Measurements from ENCODE around the gene KIF3B. TPM values are rescaled to one million over a fixed set of nuclear protein-coding genes. Genes with fewer than 3 reads are reported as not detected.

Gene KIF3B
- total RNA-seq, 1 experiment from 2014 or later: 31.5 TPM

DNA sequence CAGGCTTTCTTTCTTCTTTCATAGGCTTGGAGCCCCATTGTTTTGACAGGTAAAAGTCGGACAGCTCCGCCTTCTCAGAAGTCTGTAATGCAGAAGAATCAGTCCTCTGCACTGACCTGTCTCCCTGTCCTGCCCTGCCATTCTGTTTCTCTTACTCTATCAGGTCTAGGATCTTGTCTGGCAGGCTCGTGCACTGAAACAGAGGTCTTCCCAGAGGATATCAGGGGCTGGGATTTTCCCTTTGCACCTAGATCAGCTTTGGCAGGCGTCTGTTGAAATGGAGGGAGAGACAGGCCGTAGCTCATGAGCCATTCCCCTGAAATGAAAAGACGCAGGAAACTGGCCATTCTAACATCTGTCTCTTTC is 25.0 kb downstream of the KIF3B start:
- Histone ChIP-seq H3K27me3 (ENCODE audit: insufficient read depth, low read length) (no peaks in the 10 kb centered on the region), H3K9me2 (ENCODE audit: insufficient read depth) (no peaks in the 10 kb centered on the region), H3K27ac (ENCODE audit: low read depth, low read length) (no peak overlapping the region), H3K4me1 (ENCODE audit: control insufficient read depth in 1 of 2, insufficient read depth in 2 of 2, low read length in 2 of 2) (peaks cover 3 to 8% of the 10 kb centered on the region in 2 experiments; a peak in 3 of 4 replicates), H2AFZ (ENCODE audit: low read depth, low read length, poor library complexity, severe bottlenecking) (no peak overlapping the region), H3K4me3 (replicated peaks in 1 of 2; ENCODE audit: low read depth in 1 of 2, low read length in 2 of 2) (no peak overlapping the region), H3K9me3 (ENCODE audit: control insufficient read depth in 1 of 2, insufficient read depth in 1 of 2, low read depth in 1 of 2, low read length in 2 of 2) (no peaks in the 10 kb centered on the region), H3K79me2 (ENCODE audit: insufficient read depth, low read length) (peaks cover 21% of the 10 kb centered on the region; the same call in 1 of the 2 replicates), H4K20me1 (ENCODE audit: insufficient read depth) (no peaks in the 10 kb centered on the region), H3K4me2 (ENCODE audit: low read length) (no peak overlapping the region), H3K36me3 (ENCODE audit: control insufficient read depth in 1 of 2, insufficient read depth in 2 of 2, low read length in 2 of 2) (no peaks in the 10 kb centered on the region), H3K9ac (ENCODE audit: low read length) (no peak overlapping the region)
- CTCF ChIA-PET: no interaction called here
- intact Hi-C loops (cut with micrococcal nuclease): no loop called here
- RAD21 ChIA-PET (ENCODE audit: low non-redundant PET in 1 of 2, low total read pairs in 2 of 2, uncharacterized antibody in 2 of 2, unreplicated experiment in 2 of 2): no interaction called here
- TF ChIP-seq CBX3 (IDR thresholded peaks at IDR 0.05; ENCODE audit: low read depth) (no peak), ZFX (IDR thresholded peaks at IDR 0.05) (no peak), YY1 (IDR thresholded peaks at IDR 0.05; ENCODE audit: extremely low read depth, insufficient replicate concordance, low read depth, low read length) (no peak), POLR2A (IDR thresholded peaks at IDR 0.05; ENCODE audit: borderline replicate concordance, extremely low read depth, insufficient read depth, insufficient read length) (no peak)
- DNase-seq (ENCODE audit: low read depth, low spot score) (no peak), ATAC-seq (no peak)
- POLR2A ChIA-PET: no interaction called here
- BruUV-seq (replicated peaks): no TSS peak

- no peak for DNase-seq (ENCODE audit: low read depth, low spot score)
- Histone ChIP-seq H2AFZ (ENCODE audit: low read depth, low read length, poor library complexity, severe bottlenecking) (no peak overlapping the region), H3K27me3 (ENCODE audit: insufficient read depth, low read length) (no peaks in the 10 kb centered on the region), H3K79me2 (ENCODE audit: insufficient read depth, low read length) (peaks cover 9% of the 10 kb centered on the region; the same call in 1 of the 2 replicates), H3K4me2 (ENCODE audit: low read length) (no peak overlapping the region), H3K27ac (ENCODE audit: low read depth, low read length) (no peak overlapping the region), H3K9ac (ENCODE audit: low read length) (no peak overlapping the region), H3K9me3 (ENCODE audit: control insufficient read depth in 1 of 2, insufficient read depth in 1 of 2, low read depth in 1 of 2, low read length in 2 of 2) (no peaks in the 10 kb centered on the region), H4K20me1 (ENCODE audit: insufficient read depth) (no peaks in the 10 kb centered on the region), H3K4me3 (replicated peaks in 1 of 2; ENCODE audit: low read depth in 1 of 2, low read length in 2 of 2) (no peak overlapping the region), H3K36me3 (ENCODE audit: control insufficient read depth in 1 of 2, insufficient read depth in 2 of 2, low read length in 2 of 2) (no peaks in the 10 kb centered on the region), H3K9me2 (ENCODE audit: insufficient read depth) (no peaks in the 10 kb centered on the region), H3K4me1 (ENCODE audit: control insufficient read depth in 1 of 2, insufficient read depth in 2 of 2, low read length in 2 of 2) (peaks cover 3 to 8% of the 10 kb centered on the region in 2 experiments; a peak in 3 of 4 replicates)
- ATAC-seq: no peak
- ChIA-PET POLR2A (no interaction called here), CTCF (no interaction called here), RAD21 (ENCODE audit: low non-redundant PET in 1 of 2, low total read pairs in 2 of 2, uncharacterized antibody in 2 of 2, unreplicated experiment in 2 of 2) (no interaction called here)
- intact Hi-C loops (cut with micrococcal nuclease): no loop called here
- no TSS peak for BruUV-seq (replicated peaks)
- TF ChIP-seq POLR2AphosphoS5 (IDR thresholded peaks at IDR 0.05; ENCODE audit: low read depth, low read length) (no peak), EZH2phosphoT487 (IDR thresholded peaks at IDR 0.05; ENCODE audit: borderline replicate concordance) (no peak), ZNF274 (IDR thresholded peaks at IDR 0.05; ENCODE audit: low read depth, low read length) (no peak), RAD21 (IDR thresholded peaks at IDR 0.05; ENCODE audit: low read depth) (no peak), CBX3 (IDR thresholded peaks at IDR 0.05; ENCODE audit: low read depth) (no peak), EZH2 (IDR thresholded peaks at IDR 0.05) (no peak), MAX (IDR thresholded peaks at IDR 0.05) (no peak), SRF (IDR thresholded peaks at IDR 0.05; ENCODE audit: low read depth) (no peak), YY1 (IDR thresholded peaks at IDR 0.05; ENCODE audit: extremely low read depth, insufficient replicate concordance, low read depth, low read length) (no peak), EGR1 (IDR thresholded peaks at IDR 0.05; ENCODE audit: low read depth) (no peak), SP1 (IDR thresholded peaks at IDR 0.05; ENCODE audit: low read depth) (no peak), SIN3A (IDR thresholded peaks at IDR 0.05; ENCODE audit: low read depth) (no peak), ELF1 (IDR thresholded peaks at IDR 0.05; ENCODE audit: borderline replicate concordance, low read depth) (no peak)
- TF ChIP-seq, protein P1, sequence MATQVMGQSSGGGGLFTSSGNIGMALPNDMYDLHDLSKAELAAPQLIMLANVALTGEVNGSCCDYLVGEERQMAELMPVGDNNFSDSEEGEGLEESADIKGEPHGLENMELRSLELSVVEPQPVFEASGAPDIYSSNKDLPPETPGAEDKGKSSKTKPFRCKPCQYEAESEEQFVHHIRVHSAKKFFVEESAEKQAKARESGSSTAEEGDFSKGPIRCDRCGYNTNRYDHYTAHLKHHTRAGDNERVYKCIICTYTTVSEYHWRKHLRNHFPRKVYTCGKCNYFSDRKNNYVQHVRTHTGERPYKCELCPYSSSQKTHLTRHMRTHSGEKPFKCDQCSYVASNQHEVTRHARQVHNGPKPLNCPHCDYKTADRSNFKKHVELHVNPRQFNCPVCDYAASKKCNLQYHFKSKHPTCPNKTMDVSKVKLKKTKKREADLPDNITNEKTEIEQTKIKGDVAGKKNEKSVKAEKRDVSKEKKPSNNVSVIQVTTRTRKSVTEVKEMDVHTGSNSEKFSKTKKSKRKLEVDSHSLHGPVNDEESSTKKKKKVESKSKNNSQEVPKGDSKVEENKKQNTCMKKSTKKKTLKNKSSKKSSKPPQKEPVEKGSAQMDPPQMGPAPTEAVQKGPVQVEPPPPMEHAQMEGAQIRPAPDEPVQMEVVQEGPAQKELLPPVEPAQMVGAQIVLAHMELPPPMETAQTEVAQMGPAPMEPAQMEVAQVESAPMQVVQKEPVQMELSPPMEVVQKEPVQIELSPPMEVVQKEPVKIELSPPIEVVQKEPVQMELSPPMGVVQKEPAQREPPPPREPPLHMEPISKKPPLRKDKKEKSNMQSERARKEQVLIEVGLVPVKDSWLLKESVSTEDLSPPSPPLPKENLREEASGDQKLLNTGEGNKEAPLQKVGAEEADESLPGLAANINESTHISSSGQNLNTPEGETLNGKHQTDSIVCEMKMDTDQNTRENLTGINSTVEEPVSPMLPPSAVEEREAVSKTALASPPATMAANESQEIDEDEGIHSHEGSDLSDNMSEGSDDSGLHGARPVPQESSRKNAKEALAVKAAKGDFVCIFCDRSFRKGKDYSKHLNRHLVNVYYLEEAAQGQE (IDR thresholded peaks at IDR 0.05; ENCODE audit: low read depth): no peak
- TF ChIP-seq, protein P2, sequence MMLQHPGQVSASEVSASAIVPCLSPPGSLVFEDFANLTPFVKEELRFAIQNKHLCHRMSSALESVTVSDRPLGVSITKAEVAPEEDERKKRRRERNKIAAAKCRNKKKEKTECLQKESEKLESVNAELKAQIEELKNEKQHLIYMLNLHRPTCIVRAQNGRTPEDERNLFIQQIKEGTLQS (IDR thresholded peaks at IDR 0.05): no peak
Observed at GRCh38 chr20:32304131-32304746, 26.8 kb downstream of the KIF3B start.

Data from HCT116 (cell line).